Fibroblast of the aortic adventitia (primary cell): ENCODE results near the gene TERB1. TPM values are rescaled to one million over a fixed set of nuclear protein-coding genes. Genes with fewer than 3 reads are reported as not detected.

Experiments used
- DNase-seq: peaks from one replicate; pipeline ENCODE4 v3.0.0-alpha.2; 2010; ENCODE audit warnings: low read depth
- H3K4me3 ChIP-seq: 2 replicates; pipeline ENCODE4 v1.5.1; 2011; ENCODE audit warnings: low read depth, mild to moderate bottlenecking, control low read depth, low read length, moderate library complexity
- CTCF ChIP-seq: IDR thresholded peaks from 2 replicates; pipeline ENCODE4 v1.5.1; 2011; ENCODE audit warnings: mild to moderate bottlenecking, low read length, control low read depth, inconsistent platforms; ENCODE audit not compliant: insufficient read depth
- total RNA-seq: library from RNA; depleted of rRNA; stranded (reverse); fragments of >200 nt; gene quantifications from 2 replicates; pipeline ENCODE4 v1.2.3, GENCODE V29; 2012; ENCODE audit warnings: low replicate concordance

TERB1 gene
- total RNA-seq, 1 donor, result 0.09 TPM

- no peak for DNase-seq
- no peak overlapping the region for H3K4me3 ChIP-seq
- no peak for TF ChIP-seq CTCF
Observed at GRCh38 chr16:66714654-66715307, 86.6 kb downstream of the TERB1 start.

- TF ChIP-seq CTCF, result no peak
- no peak for DNase-seq
- H3K4me3 ChIP-seq, result no peak overlapping the region
Observed at GRCh38 chr16:66714062-66714461, 87.3 kb downstream of the TERB1 start.

GRCh38 chr16:66713076-66713475 is 88.3 kb downstream of the TERB1 start:
- DNase-seq, result no peak
- TF ChIP-seq CTCF, result no peak
- no peak overlapping the region for H3K4me3 ChIP-seq

- no peak for DNase-seq
- TF ChIP-seq CTCF, result no peak
- no peak overlapping the region for H3K4me3 ChIP-seq
Observed at GRCh38 chr16:66712512-66712911, 88.9 kb downstream of the TERB1 start.

- TF ChIP-seq CTCF, result no peak
- no peak overlapping the region for H3K4me3 ChIP-seq
- DNase-seq, result no peak
Observed at GRCh38 chr16:66711581-66711980, 89.8 kb downstream of the TERB1 start.

- no peak for DNase-seq
- no peak for TF ChIP-seq CTCF
- H3K4me3 ChIP-seq, result no peak overlapping the region
Observed at GRCh38 chr16:66706506-66706880, 94.9 kb downstream of the TERB1 start.
